Measurements from ENCODE around the gene C1orf141.
"Not testable (repeated sequence)": the region's sequence is repeated elsewhere in the genome, so short reads cannot be mapped to it uniquely, and the experiment has no call there.

Gene C1orf141

GRCh38 chr1:67067655-67068054 lies 67.1 kb downstream of the C1orf141 start:
- not testable (repeated sequence) for H3K27me3 ChIP-seq (ENCODE audit: control insufficient read depth in 5 of 5, insufficient read depth in 4 of 5, low read length in 5 of 5); H3K9me3 ChIP-seq (ENCODE audit: control insufficient read depth in 5 of 5, low read length in 5 of 5); H3K4me3 ChIP-seq (ENCODE audit: low read depth in 1 of 5, low read length in 5 of 5); H3K4me1 ChIP-seq (ENCODE audit: control insufficient read depth in 5 of 5, insufficient read depth in 5 of 5, low read length in 5 of 5); H3K9ac ChIP-seq (ENCODE audit: low read length in 5 of 5); H3K36me3 ChIP-seq (ENCODE audit: control insufficient read depth in 5 of 5, insufficient read depth in 5 of 5, low read length in 5 of 5); H3K27ac ChIP-seq (ENCODE audit: low read depth, low read length)

- peaks cover 0 to 1% (median 0%) of the 10 kb centered on the region in 5 donors for H3K9me3 ChIP-seq (ENCODE audit: control insufficient read depth in 5 of 5, low read length in 5 of 5)
- H3K27me3 ChIP-seq (ENCODE audit: control insufficient read depth in 5 of 5, insufficient read depth in 4 of 5, low read length in 5 of 5) = peaks cover 0 to 3% (median 0%) of the 10 kb centered on the region in 5 donors
- no peaks in the 10 kb centered on the region for H3K4me1 ChIP-seq (ENCODE audit: control insufficient read depth in 5 of 5, insufficient read depth in 5 of 5, low read length in 5 of 5)
- H3K27ac ChIP-seq (ENCODE audit: low read depth, low read length) = no peak overlapping the region
- H3K36me3 ChIP-seq (ENCODE audit: control insufficient read depth in 5 of 5, insufficient read depth in 5 of 5, low read length in 5 of 5) = no peaks in the 10 kb centered on the region
- H3K9ac ChIP-seq (ENCODE audit: low read length in 5 of 5) = no peak overlapping the region
- no peak overlapping the region for H3K4me3 ChIP-seq (ENCODE audit: low read depth in 1 of 5, low read length in 5 of 5)
These were observed 72.4 kb downstream of the C1orf141 start for GRCh38 chr1:67062412-67062811.

- no peak overlapping the region for H3K4me3 ChIP-seq (ENCODE audit: low read depth in 1 of 5, low read length in 5 of 5)
- no peaks in the 10 kb centered on the region for H3K36me3 ChIP-seq (ENCODE audit: control insufficient read depth in 5 of 5, insufficient read depth in 5 of 5, low read length in 5 of 5)
- H3K27ac ChIP-seq (ENCODE audit: low read depth, low read length) = no peak overlapping the region
- no peak overlapping the region for H3K9ac ChIP-seq (ENCODE audit: low read length in 5 of 5)
- H3K27me3 ChIP-seq (ENCODE audit: control insufficient read depth in 5 of 5, insufficient read depth in 4 of 5, low read length in 5 of 5) = peaks cover 0 to 3% (median 0%) of the 10 kb centered on the region in 5 donors
- no peaks in the 10 kb centered on the region for H3K4me1 ChIP-seq (ENCODE audit: control insufficient read depth in 5 of 5, insufficient read depth in 5 of 5, low read length in 5 of 5)
- no peaks in the 10 kb centered on the region for H3K9me3 ChIP-seq (ENCODE audit: control insufficient read depth in 5 of 5, low read length in 5 of 5)
These were observed 73.5 kb downstream of the C1orf141 start for GRCh38 chr1:67061266-67061665.

- Histone ChIP-seq H3K9ac (ENCODE audit: low read length in 5 of 5) (no peak overlapping the region), H3K36me3 (ENCODE audit: control insufficient read depth in 5 of 5, insufficient read depth in 5 of 5, low read length in 5 of 5) (no peaks in the 10 kb centered on the region), H3K4me3 (ENCODE audit: low read depth in 1 of 5, low read length in 5 of 5) (no peak overlapping the region), H3K9me3 (ENCODE audit: control insufficient read depth in 5 of 5, low read length in 5 of 5) (no peaks in the 10 kb centered on the region), H3K27me3 (ENCODE audit: control insufficient read depth in 5 of 5, insufficient read depth in 4 of 5, low read length in 5 of 5) (peaks cover 0 to 3% (median 0%) of the 10 kb centered on the region in 5 donors), H3K4me1 (ENCODE audit: control insufficient read depth in 5 of 5, insufficient read depth in 5 of 5, low read length in 5 of 5) (no peaks in the 10 kb centered on the region), H3K27ac (ENCODE audit: low read depth, low read length) (no peak overlapping the region)
These were observed 74.0 kb downstream of the C1orf141 start for GRCh38 chr1:67060811-67061218.

- Histone ChIP-seq H3K36me3 (ENCODE audit: control insufficient read depth in 5 of 5, insufficient read depth in 5 of 5, low read length in 5 of 5) (no peaks in the 10 kb centered on the region), H3K9me3 (ENCODE audit: control insufficient read depth in 5 of 5, low read length in 5 of 5) (no peaks in the 10 kb centered on the region), H3K27me3 (ENCODE audit: control insufficient read depth in 5 of 5, insufficient read depth in 4 of 5, low read length in 5 of 5) (peaks cover 0 to 3% (median 0%) of the 10 kb centered on the region in 5 donors), H3K4me1 (ENCODE audit: control insufficient read depth in 5 of 5, insufficient read depth in 5 of 5, low read length in 5 of 5) (peaks cover 0 to 5% (median 2%) of the 10 kb centered on the region in 5 donors), H3K27ac (ENCODE audit: low read depth, low read length) (no peak overlapping the region), H3K9ac (ENCODE audit: low read length in 5 of 5) (no peak overlapping the region), H3K4me3 (ENCODE audit: low read depth in 1 of 5, low read length in 5 of 5) (no peak overlapping the region)
These were observed 75.4 kb downstream of the C1orf141 start for GRCh38 chr1:67059346-67059745.

GRCh38 chr1:67058761-67059160 lies 76.0 kb downstream of the C1orf141 start:
- Histone ChIP-seq H3K9me3 (ENCODE audit: control insufficient read depth in 5 of 5, low read length in 5 of 5) (no peaks in the 10 kb centered on the region), H3K27ac (ENCODE audit: low read depth, low read length) (no peak overlapping the region), H3K9ac (ENCODE audit: low read length in 5 of 5) (no peak overlapping the region), H3K4me3 (ENCODE audit: low read depth in 1 of 5, low read length in 5 of 5) (no peak overlapping the region), H3K27me3 (ENCODE audit: control insufficient read depth in 5 of 5, insufficient read depth in 4 of 5, low read length in 5 of 5) (peaks cover 0 to 2% (median 0%) of the 10 kb centered on the region in 5 donors), H3K4me1 (ENCODE audit: control insufficient read depth in 5 of 5, insufficient read depth in 5 of 5, low read length in 5 of 5) (peaks cover 0 to 6% (median 5%) of the 10 kb centered on the region in 5 donors), H3K36me3 (ENCODE audit: control insufficient read depth in 5 of 5, insufficient read depth in 5 of 5, low read length in 5 of 5) (no peaks in the 10 kb centered on the region)

GRCh38 chr1:67058242-67058641 lies 76.5 kb downstream of the C1orf141 start:
- Histone ChIP-seq H3K36me3 (ENCODE audit: control insufficient read depth in 5 of 5, insufficient read depth in 5 of 5, low read length in 5 of 5) (no peaks in the 10 kb centered on the region), H3K27ac (ENCODE audit: low read depth, low read length) (no peak overlapping the region), H3K27me3 (ENCODE audit: control insufficient read depth in 5 of 5, insufficient read depth in 4 of 5, low read length in 5 of 5) (no peaks in the 10 kb centered on the region), H3K4me1 (ENCODE audit: control insufficient read depth in 5 of 5, insufficient read depth in 5 of 5, low read length in 5 of 5) (peaks cover 0 to 7% (median 5%) of the 10 kb centered on the region in 5 donors), H3K4me3 (ENCODE audit: low read depth in 1 of 5, low read length in 5 of 5) (no peak overlapping the region), H3K9ac (ENCODE audit: low read length in 5 of 5) (no peak overlapping the region), H3K9me3 (ENCODE audit: control insufficient read depth in 5 of 5, low read length in 5 of 5) (no peaks in the 10 kb centered on the region)

GRCh38 chr1:67053785-67054772 lies 80.7 kb downstream of the C1orf141 start, which contains the start of gene SLC35D1:
TSS of gene SLC35D1 (minus strand) at chr1:67054148. CDS start at chr1:67054013, 135 bp downstream.
- Histone ChIP-seq H3K4me3 (ENCODE audit: low read depth in 1 of 5, low read length in 5 of 5) (peak within 1 kb of the TSS; percentile 87 to 98 (median 92)), H3K27ac (ENCODE audit: low read depth, low read length) (peak within 1 kb of the TSS; percentile 87), H3K27me3 (ENCODE audit: control insufficient read depth in 5 of 5, insufficient read depth in 4 of 5, low read length in 5 of 5) (no peaks in the 10 kb centered on the region), H3K9ac (ENCODE audit: low read length in 5 of 5) (peak within 1 kb of the TSS; percentile 60 to 95 (median 93)), H3K36me3 (ENCODE audit: control insufficient read depth in 5 of 5, insufficient read depth in 5 of 5, low read length in 5 of 5) (peaks cover 2 to 3% (median 3%) of the 10 kb centered on the region in 5 donors), H3K4me1 (ENCODE audit: control insufficient read depth in 5 of 5, insufficient read depth in 5 of 5, low read length in 5 of 5) (peaks cover 0 to 21% (median 17%) of the 10 kb centered on the region in 5 donors), H3K9me3 (ENCODE audit: control insufficient read depth in 5 of 5, low read length in 5 of 5) (no peaks in the 10 kb centered on the region)

- peak overlapping the region; percentile 60 to 95 (median 93) for H3K9ac ChIP-seq (ENCODE audit: low read length in 5 of 5)
- H3K27me3 ChIP-seq (ENCODE audit: control insufficient read depth in 5 of 5, insufficient read depth in 4 of 5, low read length in 5 of 5) = no peaks in the 10 kb centered on the region
- H3K9me3 ChIP-seq (ENCODE audit: control insufficient read depth in 5 of 5, low read length in 5 of 5) = no peaks in the 10 kb centered on the region
- H3K36me3 ChIP-seq (ENCODE audit: control insufficient read depth in 5 of 5, insufficient read depth in 5 of 5, low read length in 5 of 5) = peaks cover 5 to 8% (median 7%) of the 10 kb centered on the region in 5 donors
- H3K4me1 ChIP-seq (ENCODE audit: control insufficient read depth in 5 of 5, insufficient read depth in 5 of 5, low read length in 5 of 5) = peaks cover 0 to 21% (median 17%) of the 10 kb centered on the region in 5 donors
- peak overlapping the region; percentile 87 to 98 (median 92) for H3K4me3 ChIP-seq (ENCODE audit: low read depth in 1 of 5, low read length in 5 of 5)
- peak overlapping the region; percentile 87 for H3K27ac ChIP-seq (ENCODE audit: low read depth, low read length)
These were observed 81.3 kb downstream of the C1orf141 start for GRCh38 chr1:67053535-67053784.

All from subcutaneous abdominal adipose tissue (tissue), 5 donors.